Subcutaneous abdominal adipose tissue (tissue), 5 donors: ENCODE data around the gene EIF5.

Source experiments
- H3K27ac ChIP-seq: one replicate; pipeline ENCODE4 v1.7.0; 2013; ENCODE audit warnings: low read depth, mild to moderate bottlenecking, inconsistent platforms, low read length, moderate library complexity
- H3K27me3 ChIP-seq, 5 donors: one replicate each; pipeline ENCODE4 v1.7.0; 2013; ENCODE audit warnings: low read length in 5 of 5, inconsistent platforms in 1 of 5; ENCODE audit not compliant: control insufficient read depth in 5 of 5, insufficient read depth in 4 of 5
- H3K36me3 ChIP-seq, 5 donors: one replicate each; pipeline ENCODE4 v1.7.0; 2013; ENCODE audit warnings: low read length in 5 of 5; ENCODE audit not compliant: control insufficient read depth in 5 of 5, insufficient read depth in 5 of 5
- H3K4me1 ChIP-seq, 5 donors: one replicate each; pipeline ENCODE4 v1.7.0; 2013; ENCODE audit warnings: low read length in 5 of 5, mild to moderate bottlenecking in 3 of 5, moderate library complexity in 1 of 5; ENCODE audit not compliant: control insufficient read depth in 5 of 5, insufficient read depth in 5 of 5
- H3K4me3 ChIP-seq, 5 donors: one replicate each; pipeline ENCODE4 v1.7.0; 2013; ENCODE audit warnings: low read length in 5 of 5, low read depth in 1 of 5
- H3K9ac ChIP-seq, 5 donors: one replicate each; pipeline ENCODE4 v1.7.0; 2013; ENCODE audit warnings: low read length in 5 of 5, mild to moderate bottlenecking in 4 of 5, moderate library complexity in 3 of 5
- H3K9me3 ChIP-seq, 5 donors: one replicate each; pipeline ENCODE4 v1.7.0; 2013; ENCODE audit warnings: low read length in 5 of 5; ENCODE audit not compliant: control insufficient read depth in 5 of 5
- donor health status: healthy.
- donor health status: healthy.
- donor health status: healthy.
- donor health status: healthy.
- donor health status: healthy.

The EIF5 gene

DNA sequence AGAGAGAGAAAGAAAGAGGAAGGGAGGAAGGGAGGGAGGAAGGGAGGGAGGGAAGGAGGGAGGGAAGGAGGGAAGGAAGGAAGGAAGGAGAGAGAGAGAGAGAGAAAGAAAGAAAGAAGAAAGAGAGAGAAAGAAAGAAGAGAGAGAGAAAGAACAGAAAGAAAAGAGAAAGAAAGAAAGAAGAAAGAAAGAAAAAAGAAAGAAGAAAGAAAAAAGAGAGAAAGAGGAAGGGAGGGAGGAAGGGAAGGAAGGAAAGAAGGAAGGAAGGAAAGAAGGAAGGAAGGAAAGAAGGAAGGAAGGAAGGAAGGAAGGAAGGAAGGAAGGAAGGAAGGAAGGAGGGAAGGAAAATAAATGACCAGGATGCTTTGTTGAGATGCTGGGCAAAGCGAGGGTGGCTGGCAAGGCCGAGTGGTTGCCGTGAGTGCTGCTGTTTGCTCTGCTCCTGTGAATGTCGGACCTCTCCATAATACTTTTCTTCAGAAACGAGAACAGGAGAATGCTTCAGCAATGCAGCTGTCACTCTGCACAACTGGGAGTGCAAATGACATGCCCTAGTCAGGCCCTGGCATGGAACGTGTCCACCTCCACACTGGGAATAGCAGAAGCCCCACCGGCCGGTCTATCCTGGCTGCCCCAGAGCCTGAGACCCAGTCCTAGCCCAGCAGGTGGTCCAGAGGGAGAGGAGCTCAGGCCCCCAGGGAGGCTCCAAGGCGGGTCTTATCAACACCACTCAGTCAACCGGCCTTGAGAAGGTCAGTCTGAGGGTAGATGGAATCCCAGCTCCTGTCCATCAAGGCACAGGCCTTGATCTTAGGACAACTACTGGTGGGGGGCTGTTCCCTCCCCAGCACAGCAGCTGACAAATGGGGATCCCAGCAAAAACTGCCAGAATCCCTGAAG lies 25.1 kb upstream of the EIF5 start:
- Histone ChIP-seq H3K9me3 (no peaks in the 10 kb centered on the region), H3K9ac (no peak overlapping the region), H3K27me3 (no peaks in the 10 kb centered on the region), H3K4me3 (no peak overlapping the region), H3K27ac (no peak overlapping the region), H3K4me1 (peaks cover 0 to 4% (median under 1%) of the 10 kb centered on the region in 5 donors), H3K36me3 (no peaks in the 10 kb centered on the region)

DNA sequence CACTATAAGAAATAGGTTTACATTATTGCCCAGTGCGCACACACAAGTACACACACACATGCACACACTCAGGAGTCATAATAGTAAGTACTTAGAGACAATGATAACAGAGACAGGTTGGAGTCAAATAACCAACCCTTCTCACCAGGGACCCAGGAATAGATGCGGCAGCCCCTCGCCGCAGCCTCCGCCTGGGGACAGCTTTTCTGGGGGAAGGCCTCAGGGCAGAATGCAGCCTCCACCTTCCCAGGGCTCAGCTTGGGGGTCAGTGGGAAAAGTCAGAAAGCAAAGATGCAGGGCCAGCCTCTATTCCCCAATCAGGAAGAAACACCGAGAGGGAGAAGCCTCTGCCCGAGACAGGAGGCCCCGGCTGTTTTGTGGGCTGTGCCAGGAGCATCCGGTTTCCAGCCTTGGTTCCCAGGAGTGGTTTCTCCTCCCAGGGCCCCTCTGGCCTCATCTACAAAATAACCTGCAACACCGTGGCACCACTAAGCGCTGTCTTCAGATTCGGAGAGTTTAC lies 23.4 kb upstream of the EIF5 start:
- Histone ChIP-seq H3K36me3 (no peaks in the 10 kb centered on the region), H3K4me1 (peaks cover 0 to 20% (median 16%) of the 10 kb centered on the region in 5 donors), H3K9me3 (no peaks in the 10 kb centered on the region), H3K4me3 (no peak overlapping the region), H3K27me3 (no peaks in the 10 kb centered on the region), H3K27ac (no peak overlapping the region), H3K9ac (no peak overlapping the region)

DNA sequence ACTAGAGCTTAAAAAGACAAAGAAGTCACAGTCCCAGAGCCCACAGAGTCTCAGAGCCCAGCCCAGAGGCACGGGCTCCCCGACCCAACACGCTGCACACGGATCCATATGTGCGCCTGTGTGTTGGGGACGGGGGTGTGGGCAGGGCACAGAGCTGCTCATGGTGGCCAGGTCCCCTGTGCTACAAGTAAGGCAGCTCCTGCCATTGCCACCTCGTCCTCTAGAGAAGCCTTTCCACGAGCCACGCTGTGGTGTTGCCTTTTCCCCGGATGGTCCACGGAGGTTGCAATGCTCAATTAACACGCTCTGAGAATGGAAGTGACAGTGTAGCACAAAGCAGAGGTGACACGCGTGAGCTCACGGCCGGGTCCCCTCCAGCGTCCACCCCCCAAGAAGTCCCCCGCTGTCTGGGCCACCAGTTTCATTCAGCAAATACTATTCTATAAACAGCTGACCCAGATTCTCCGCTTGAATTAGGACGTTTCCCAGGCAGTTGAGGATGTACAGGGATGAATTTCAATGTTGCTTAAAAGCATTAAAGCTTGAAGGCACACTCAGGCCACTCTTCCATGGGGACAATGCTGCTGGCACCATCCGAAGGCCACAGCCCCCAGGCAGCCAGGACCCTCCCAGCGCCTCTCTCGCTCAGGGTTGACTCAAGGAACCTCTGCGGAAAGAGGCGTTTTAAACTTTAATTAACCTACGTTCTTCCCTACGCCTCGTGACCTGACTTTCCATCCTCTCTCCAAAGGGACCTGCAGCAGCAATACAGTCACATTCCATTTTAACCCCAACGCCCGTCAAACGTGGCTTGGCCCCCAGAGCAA lies 22.7 kb upstream of the EIF5 start:
- Histone ChIP-seq H3K4me3 (no peak overlapping the region), H3K9me3 (no peaks in the 10 kb centered on the region), H3K36me3 (no peaks in the 10 kb centered on the region), H3K9ac (no peak overlapping the region), H3K4me1 (peaks cover 0 to 23% (median 19%) of the 10 kb centered on the region in 5 donors), H3K27ac (no peak overlapping the region), H3K27me3 (no peaks in the 10 kb centered on the region)

DNA sequence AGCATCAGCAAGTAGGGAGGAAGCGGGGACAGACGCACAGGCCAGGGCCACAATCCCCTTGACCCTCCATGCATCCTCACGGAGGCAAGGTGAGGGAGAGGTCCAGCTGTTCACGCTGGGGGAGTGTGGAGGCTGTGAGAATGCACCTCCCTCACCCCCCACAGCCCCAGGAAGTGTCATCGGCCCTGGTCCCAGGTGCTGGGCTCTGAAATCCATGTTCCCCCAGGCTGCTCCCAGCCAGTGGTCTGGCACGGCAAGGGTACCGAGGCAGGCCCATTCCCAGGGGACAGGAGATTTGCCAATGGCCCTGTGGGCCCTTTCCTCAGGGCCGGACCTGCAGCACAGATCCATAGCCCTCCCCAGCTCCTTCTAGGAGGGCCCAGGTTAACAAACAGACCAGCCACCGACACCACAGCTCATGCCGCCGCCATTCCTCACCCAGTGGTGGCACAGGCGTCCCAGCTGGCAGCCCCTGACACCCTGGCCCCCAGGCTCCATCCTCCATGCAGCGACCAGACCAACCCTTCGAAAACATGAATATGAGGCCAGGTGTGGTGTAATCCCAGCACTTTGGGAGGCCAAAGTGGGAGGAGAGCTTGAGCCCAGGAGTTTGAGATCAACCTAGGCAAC lies 21.9 kb upstream of the EIF5 start:
- Histone ChIP-seq H3K4me1 (peaks cover 0 to 27% (median 19%) of the 10 kb centered on the region in 5 donors), H3K9ac (no peak overlapping the region), H3K27ac (no peak overlapping the region), H3K27me3 (no peaks in the 10 kb centered on the region), H3K36me3 (no peaks in the 10 kb centered on the region), H3K4me3 (no peak overlapping the region), H3K9me3 (no peaks in the 10 kb centered on the region)

DNA sequence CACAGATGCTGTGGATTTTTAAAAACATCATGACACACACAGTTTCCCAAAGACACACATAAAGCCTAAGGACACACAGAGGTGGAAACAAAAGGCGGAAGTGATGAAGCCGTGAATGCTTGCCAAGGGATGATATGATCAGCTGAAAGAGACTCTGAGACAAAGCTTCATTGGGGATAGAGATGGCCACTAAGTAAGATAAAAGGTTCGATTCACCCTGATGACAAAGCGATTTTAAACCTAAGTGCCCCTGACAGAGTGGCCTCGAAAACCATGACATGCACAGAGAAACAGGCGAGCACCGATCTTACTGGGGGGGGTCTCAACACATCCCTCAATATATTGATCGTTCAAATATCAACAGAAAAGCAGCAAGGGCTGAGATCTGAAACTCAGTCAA lies 20.3 kb upstream of the EIF5 start:
- peaks cover 0 to 33% (median 23%) of the 10 kb centered on the region in 5 donors for H3K4me1 ChIP-seq

DNA sequence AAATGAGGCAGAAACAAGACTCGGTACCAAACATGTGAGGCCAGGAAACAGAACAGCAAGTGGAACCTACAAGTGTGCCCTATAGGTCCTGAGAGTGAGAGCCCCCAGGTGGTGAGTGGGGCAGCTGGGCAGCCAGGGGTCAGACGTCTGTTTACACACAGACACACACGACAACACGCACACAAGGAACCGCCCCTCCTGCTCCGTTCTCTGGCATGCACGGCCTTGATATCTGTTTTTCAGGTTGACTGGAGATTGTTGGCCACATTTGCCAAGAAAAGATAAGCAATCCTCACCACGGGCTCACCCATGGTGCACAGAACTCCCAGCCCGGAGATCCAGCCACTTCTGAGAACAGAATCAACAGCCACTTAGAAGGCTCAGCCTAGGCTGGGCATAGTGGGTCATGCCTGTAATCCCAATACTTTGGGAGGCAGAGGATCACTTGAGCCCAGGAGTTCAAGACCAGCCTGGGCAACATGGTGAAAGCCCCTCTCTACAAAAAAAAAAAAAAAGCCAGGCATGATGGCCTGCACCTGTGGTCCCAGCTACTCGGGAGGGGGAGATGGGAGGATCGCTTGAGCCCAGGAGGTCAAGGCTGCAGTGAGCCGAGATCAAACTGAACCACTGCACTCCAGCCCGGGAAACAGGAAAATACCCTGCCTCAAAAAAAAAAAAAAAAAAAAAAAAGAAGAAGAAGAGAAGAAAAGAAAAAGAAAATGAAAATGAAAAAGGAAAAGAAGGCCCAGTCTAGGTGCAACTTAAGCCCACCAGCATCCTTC lies 19.4 kb upstream of the EIF5 start:
- Histone ChIP-seq H3K27me3 (no peaks in the 10 kb centered on the region), H3K4me3 (no peak overlapping the region), H3K36me3 (no peaks in the 10 kb centered on the region), H3K9ac (peak overlapping the region in 1 of 5 donors; percentile 21), H3K27ac (peak overlapping the region; percentile 28), H3K9me3 (no peaks in the 10 kb centered on the region), H3K4me1 (peaks cover 0 to 33% (median 23%) of the 10 kb centered on the region in 5 donors)

More for the DNA sequence above, 20.3 kb upstream of the EIF5 start:
- peak overlapping the region; percentile 28 for H3K27ac ChIP-seq
- H3K9ac ChIP-seq = no peak overlapping the region
- H3K9me3 ChIP-seq = no peaks in the 10 kb centered on the region
- no peaks in the 10 kb centered on the region for H3K36me3 ChIP-seq
- H3K4me3 ChIP-seq = no peak overlapping the region
- H3K27me3 ChIP-seq = no peaks in the 10 kb centered on the region

DNA sequence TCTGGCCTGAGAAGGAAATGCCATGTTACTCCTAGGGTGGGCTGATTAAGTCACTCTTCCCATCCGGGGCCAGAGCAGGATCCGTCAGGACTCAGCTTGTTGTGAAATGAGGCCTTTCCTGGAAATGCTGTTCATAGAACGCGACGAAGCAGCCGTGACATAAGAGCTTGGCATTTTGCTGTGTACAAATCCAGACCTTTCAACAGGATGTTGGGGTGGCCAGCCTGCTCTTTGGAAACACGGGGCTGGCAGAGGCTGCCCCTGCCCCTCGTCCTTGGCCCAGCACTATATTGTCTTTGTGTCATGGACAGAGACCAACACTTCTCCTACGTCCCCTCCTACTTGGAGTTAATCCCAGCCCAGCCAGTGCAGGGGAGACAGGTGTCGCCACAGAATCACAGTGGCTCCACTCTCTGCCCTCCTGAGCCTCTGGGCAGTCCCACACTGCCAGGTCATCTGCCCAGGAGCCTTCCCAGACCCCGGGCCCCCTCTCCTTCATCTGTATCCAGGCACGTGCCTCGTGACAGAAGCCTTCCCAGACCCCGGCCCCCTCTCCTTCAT lies 18.6 kb upstream of the EIF5 start:
- no peaks in the 10 kb centered on the region for H3K27me3 ChIP-seq
- no peak overlapping the region for H3K4me3 ChIP-seq
- H3K9me3 ChIP-seq = no peaks in the 10 kb centered on the region
- H3K4me1 ChIP-seq = peaks cover 0 to 33% (median 23%) of the 10 kb centered on the region in 5 donors
- H3K9ac ChIP-seq = peak overlapping the region in 1 of 5 donors; percentile 52
- peak overlapping the region; percentile 16 for H3K27ac ChIP-seq
- no peaks in the 10 kb centered on the region for H3K36me3 ChIP-seq

DNA sequence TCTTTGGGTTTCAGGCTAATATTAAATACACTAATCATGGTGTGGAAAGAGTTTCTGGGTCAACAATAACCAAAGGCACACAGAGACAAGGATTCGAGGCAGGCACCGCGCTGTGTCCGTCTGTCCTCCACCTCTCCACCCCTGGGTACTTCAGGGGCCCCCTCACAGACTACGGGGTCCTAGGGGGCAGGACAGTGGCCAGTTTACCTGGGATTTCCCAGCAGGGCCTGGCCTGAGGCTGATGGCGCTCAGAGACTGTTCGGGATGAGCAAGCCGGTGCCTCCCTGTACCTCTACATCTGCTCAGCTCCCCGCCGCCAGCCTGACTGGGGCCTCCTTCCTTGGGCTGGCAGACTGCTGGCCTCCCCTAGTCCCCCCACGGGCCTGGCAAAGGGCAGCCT lies 18.1 kb upstream of the EIF5 start:
- Histone ChIP-seq H3K27me3 (no peaks in the 10 kb centered on the region), H3K4me3 (no peak overlapping the region), H3K4me1 (peaks cover 0 to 33% (median 23%) of the 10 kb centered on the region in 5 donors), H3K27ac (peak overlapping the region; percentile 16), H3K9me3 (no peaks in the 10 kb centered on the region), H3K9ac (peak overlapping the region in 1 of 5 donors; percentile 52), H3K36me3 (no peaks in the 10 kb centered on the region)

DNA sequence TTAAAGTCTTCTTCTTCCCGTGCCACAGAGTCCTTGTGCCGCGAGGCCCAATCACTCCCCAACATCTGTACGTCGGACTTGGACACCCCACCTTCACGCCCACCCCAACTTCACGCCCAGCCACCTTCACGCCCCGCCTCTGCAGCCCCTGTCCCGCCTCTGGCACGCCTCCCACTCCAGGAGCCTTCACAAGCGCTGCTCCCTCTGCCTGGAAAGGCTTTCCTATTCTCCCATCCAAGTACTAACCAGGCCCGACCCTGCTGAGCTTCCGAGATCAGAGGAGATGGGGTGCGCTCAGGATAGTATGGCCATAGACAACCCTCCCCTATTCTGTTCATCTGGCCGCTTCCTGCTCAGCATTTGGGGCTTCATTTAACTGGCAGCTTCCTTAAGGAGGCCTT lies 17.3 kb upstream of the EIF5 start:
- Histone ChIP-seq H3K27ac (no peak overlapping the region), H3K4me3 (no peak overlapping the region), H3K4me1 (peaks cover 0 to 33% (median 23%) of the 10 kb centered on the region in 5 donors), H3K36me3 (no peaks in the 10 kb centered on the region), H3K9me3 (no peaks in the 10 kb centered on the region), H3K27me3 (no peaks in the 10 kb centered on the region), H3K9ac (no peak overlapping the region)
